Measurements from ENCODE around the gene MEGF11.

MEGF11 gene

DNA sequence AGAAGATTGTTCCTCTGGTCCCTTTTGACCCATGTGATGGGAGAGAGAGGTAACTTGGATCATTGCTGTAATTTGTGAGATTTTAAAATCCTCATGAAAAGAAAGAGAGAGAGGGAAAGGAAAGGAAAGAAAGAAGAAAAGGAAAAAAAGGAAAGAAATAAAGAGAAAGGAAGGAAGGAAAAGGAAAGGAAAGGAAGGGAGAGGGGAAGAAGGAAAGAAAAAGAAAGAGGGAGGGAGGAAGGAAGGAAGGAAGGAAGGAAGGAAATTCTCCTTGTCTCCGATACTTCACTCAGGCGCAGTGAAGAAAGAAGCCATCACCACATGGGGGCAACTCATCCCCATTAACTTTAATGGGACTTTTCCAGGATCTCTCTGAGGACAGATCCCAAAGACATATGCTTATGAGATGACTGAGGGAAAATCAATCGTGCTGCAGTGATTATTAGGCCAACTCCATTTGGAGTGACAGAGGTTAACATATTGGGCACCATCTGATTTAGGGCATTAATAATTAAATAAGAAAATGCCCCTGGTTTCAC is 123.0 kb downstream of the MEGF11 start:
- DNase-seq (ENCODE audit: extremely low spot score, insufficient read length, low read depth), result no peak

GRCh38 chr15:66129586-66129985 is 124.0 kb downstream of the MEGF11 start:
- DNase-seq (ENCODE audit: extremely low spot score, insufficient read length, low read depth) (no peak), FAIRE-seq (no peak)

More for the DNA sequence above, 123.0 kb downstream of the MEGF11 start:
- peak; percentile 9 for FAIRE-seq

- no peak for FAIRE-seq
- DNase-seq (ENCODE audit: extremely low spot score, insufficient read length, low read depth), result no peak
Measured at GRCh38 chr15:66128116-66128680, 125.4 kb downstream of the MEGF11 start.

GRCh38 chr15:66126456-66126855 is 127.1 kb downstream of the MEGF11 start:
- FAIRE-seq, result no peak

GRCh38 chr15:66126031-66126441 is 127.5 kb downstream of the MEGF11 start:
- FAIRE-seq, result no peak
- DNase-seq (ENCODE audit: extremely low spot score, insufficient read length, low read depth), result no peak

More at GRCh38 chr15:66126456-66126855, 127.1 kb downstream of the MEGF11 start:
- no peak for DNase-seq (ENCODE audit: extremely low spot score, insufficient read length, low read depth)

GRCh38 chr15:66124651-66125050 is 128.9 kb downstream of the MEGF11 start:
- DNase-seq (ENCODE audit: extremely low spot score, insufficient read length, low read depth) (no peak), FAIRE-seq (no peak)

- DNase-seq (ENCODE audit: extremely low spot score, insufficient read length, low read depth) (no peak), FAIRE-seq (no peak)
Measured at GRCh38 chr15:66123799-66124198, 129.8 kb downstream of the MEGF11 start.

DNA sequence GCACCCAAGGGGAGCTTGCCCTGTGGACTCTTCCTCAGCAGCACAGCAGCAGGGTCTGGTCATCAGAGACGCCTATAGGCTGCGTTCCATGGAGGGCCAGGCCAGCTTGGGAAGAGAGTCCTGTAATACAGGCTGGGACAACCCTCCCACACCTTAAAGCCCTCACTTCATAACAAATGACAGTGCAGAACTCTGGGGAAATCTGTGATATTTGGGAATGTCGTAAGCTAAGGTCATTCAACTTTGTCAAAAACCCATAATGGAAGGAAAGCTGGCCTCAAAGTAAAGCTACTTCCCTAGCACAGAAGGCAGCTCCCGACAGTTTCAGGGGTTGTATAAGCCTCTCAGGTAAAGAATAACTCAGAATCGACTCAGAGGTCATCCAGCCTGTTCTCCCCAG is 133.1 kb downstream of the MEGF11 start:
- DNase-seq (ENCODE audit: extremely low spot score, insufficient read length, low read depth) (no peak), FAIRE-seq (no peak)

DNA sequence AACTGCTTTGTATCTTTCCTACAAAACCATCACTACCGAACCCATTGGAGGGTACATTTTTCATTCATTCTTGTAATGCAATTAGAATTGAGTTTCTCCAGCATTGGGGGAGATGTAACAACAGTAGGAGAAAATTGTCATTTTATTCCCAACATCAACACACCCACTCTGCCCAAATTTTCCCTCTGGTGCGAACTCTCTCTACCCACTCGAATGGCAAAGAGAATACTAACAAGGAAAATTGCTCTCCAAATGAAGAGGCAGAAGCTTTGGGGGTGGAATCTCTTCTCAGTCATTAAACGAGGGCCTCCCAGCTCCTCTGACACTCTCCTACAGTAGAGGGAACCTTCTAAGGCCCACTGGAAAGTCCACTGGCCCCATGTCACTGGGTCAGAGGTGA is 135.7 kb downstream of the MEGF11 start:
- DNase-seq (ENCODE audit: extremely low spot score, insufficient read length, low read depth), result no peak
- FAIRE-seq, result no peak

GRCh38 chr15:66115568-66116206 is 137.9 kb downstream of the MEGF11 start:
- DNase-seq (ENCODE audit: extremely low spot score, insufficient read length, low read depth) (no peak), FAIRE-seq (no peak)

DNA sequence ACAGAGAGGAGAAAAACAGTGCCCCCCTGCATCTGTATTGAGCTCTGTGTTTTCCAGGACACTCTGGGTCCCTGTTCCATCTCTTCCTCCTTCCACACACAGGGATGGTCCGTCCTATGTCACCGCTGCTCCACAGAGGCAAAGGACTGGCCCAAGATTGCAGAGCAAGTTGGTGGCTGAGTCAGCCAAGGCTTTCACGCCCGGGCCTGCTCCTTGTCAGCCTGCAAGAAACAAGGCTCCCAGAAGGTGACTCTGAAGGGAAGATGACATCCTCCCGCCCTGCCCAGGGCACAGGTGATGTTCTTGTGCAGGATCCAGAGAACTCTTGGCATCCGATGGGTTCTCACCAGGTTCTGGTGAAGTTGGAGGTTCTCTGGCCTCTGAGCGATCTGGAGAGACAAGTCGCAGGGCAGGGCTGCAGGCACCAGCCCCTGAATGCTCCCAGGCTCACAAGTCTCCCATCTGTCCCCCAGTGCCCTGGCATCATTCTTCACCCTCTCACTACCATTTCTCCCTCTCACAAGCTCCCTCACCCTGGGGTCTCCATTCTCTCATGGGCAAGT is 138.6 kb downstream of the MEGF11 start:
- no peak for DNase-seq (ENCODE audit: extremely low spot score, insufficient read length, low read depth)
- FAIRE-seq, result no peak

DNA sequence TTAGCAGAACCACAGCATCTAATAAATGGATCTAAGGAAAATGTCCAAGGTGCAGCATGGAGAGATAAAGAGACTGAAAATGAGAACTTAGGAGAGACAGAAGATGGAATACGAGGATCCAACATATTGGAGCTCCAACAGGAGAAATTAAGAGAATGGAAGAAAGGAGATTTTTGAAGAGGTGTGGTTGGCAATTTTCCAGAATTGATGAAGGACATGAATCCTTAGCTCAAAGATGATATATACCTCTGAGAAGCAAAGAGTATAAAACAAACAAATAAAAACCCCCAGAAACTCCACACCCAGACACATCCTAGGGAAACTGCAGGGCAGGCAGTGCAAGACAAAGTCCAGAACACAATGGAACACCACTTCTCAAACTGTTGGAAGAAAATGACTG is 141.2 kb downstream of the MEGF11 start:
- peak; percentile 47 for FAIRE-seq
- no peak for DNase-seq (ENCODE audit: extremely low spot score, insufficient read length, low read depth)

GRCh38 chr15:66111363-66111762 is 142.2 kb downstream of the MEGF11 start:
- no peak for FAIRE-seq
- no peak for DNase-seq (ENCODE audit: extremely low spot score, insufficient read length, low read depth)

DNA sequence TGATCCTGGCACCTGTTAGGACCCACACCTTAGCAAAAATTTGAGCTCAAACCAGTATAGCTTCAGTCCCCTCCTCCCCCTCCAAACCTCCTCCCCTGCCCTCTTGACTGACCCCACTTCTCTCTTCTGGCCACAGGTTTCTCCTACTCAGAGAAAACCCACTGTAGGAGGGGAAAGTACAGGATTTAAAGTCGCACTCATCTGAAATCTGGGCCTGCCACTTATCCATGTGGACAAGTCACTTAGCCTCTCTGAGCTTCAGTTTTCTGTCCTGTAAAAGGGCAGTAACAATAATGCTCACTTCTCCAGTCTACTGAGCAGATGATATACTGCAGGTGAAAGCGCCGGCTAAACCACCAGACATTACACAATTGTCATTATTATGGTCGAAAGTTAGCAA is 142.7 kb downstream of the MEGF11 start:
- DNase-seq (ENCODE audit: extremely low spot score, insufficient read length, low read depth), result no peak

DNA sequence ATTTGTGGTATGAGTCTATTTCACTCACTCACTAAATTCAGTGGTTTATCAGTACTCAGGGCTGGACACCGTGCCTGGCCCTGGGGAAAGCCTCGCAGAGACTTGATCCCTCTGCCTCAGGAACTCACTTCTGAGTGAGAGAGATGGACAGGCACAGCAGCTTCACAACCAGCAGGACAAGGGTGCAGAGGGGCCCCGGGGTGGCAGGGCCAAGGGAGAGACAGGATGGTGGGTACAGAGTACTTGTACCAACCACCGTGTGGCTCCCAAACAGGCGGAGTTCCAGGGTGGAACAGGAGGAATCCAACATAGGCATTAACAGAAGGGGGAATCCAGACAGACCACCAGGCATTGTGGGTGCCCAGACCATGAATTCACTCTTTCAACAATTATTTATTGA is 143.7 kb downstream of the MEGF11 start:
- FAIRE-seq, result no peak
- no peak for DNase-seq (ENCODE audit: extremely low spot score, insufficient read length, low read depth)

More for the DNA sequence above, 142.7 kb downstream of the MEGF11 start:
- FAIRE-seq, result peak; percentile 24

GRCh38 chr15:66108483-66109265 is 144.9 kb downstream of the MEGF11 start:
- FAIRE-seq (no peak), DNase-seq (ENCODE audit: extremely low spot score, insufficient read length, low read depth) (no peak)

DNA sequence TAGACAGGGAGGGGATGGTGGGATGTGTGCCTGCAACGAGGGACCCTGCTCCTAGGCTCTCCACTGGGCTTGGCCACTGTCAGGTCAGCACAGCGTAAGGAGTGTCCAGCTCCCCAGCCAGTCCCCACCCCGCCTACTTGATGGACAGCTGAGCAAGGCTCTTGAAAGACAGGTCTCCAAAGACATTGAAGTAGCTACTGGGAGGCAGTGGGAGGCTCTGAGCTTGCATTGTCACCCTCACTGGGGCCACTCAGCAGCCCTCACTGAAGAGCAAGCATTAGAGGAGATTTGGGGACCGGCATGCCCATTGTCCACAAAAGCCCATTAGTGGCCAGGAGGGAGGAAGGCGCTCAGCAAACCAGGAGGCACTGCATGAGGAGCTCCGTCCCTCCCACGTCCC is 146.5 kb downstream of the MEGF11 start:
- FAIRE-seq (no peak), DNase-seq (ENCODE audit: extremely low spot score, insufficient read length, low read depth) (no peak)

DNA sequence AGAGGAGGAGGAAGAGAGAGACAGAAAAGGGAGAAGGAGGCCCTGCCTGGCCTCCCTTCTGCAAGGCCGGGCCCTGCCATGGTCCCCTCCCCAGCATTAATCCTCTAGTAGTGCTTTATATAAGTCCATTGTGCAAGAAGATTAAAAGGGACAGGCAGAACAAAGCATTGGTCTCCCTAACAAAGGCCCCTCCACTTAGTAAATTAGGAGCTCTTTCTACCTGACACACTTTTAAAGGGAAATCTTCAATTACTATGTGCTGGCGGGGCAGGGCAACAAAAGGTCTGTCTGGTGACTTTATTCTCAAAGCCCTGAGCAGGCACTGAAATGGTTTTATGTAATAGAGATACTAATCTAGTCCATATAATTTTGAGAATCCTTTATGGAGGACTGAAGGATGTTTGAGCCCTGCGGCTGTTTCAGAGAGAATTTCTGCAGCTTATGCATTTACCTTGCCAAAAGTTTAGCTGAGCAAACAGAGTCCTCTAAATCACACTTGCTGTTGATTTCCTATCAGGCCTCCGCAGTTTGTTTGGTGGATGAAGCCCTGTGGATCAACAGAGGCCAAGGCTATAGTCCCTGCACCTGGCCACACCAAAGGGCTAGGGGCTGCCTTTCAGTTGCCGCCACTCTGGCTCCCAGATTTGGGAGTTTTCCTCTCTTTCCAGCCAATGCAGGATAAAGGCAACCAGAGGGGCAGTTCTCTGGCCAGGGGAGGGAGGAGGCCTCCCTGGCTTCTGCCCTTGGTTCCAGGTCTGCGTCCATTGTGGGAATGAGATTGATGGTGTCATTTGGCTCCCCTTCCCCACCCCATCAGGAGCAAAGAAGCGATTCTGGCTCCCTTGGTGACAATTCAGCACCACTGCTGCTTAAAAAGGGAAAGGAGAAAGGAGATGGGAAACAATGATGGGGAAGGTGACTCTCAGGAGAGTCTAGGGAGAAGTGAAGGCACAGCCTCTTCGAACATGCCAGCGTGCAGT is 148.0 kb downstream of the MEGF11 start:
- no peak for DNase-seq (ENCODE audit: extremely low spot score, insufficient read length, low read depth)

GRCh38 chr15:66103293-66103590 is 150.3 kb downstream of the MEGF11 start:
- FAIRE-seq, result no peak
- DNase-seq (ENCODE audit: extremely low spot score, insufficient read length, low read depth), result no peak

More for the DNA sequence above, 148.0 kb downstream of the MEGF11 start:
- no peak for FAIRE-seq

Measured in GM18507 (cell line).